ACHN (cell line): ENCODE results near the gene AOAH.
A peak's percentile ranks its signal among the peaks of the same experiment; 100 is the strongest.

ENCODE experiments used
- DNase-seq: peaks from one replicate; pipeline ENCODE4 v3.0.0-alpha.2; 2015
- in situ Hi-C: cut with HindIII; loops from 2 replicates; pipeline ENCODE4 v1.10.0; 2017; ENCODE audit warnings: low sequenced_read_pairs, low pct_ligation_motif_present, low pct_unique_long_range_greater_than_20kb

Gene AOAH

DNA sequence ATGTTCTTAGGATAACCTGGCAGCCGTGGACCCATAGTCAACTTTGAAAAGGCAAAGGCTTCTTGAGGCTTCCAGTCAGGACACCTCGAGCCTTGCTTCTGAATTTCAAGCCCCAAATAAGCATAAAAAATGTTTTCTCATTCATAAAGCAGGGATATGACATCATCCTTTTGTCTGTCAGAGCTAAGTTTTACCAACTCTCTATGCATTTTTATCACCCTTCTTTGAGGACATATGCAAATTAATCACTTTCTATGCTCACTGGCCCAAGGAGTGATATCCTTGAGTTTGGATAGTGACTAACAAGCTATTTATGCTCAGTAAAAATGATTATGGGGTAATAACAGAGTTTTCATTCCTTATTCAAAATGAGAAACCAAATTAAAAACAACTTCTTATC lies 175.3 kb downstream of the AOAH start:
- no peak for DNase-seq
- in situ Hi-C loops, result no loop called here

DNA sequence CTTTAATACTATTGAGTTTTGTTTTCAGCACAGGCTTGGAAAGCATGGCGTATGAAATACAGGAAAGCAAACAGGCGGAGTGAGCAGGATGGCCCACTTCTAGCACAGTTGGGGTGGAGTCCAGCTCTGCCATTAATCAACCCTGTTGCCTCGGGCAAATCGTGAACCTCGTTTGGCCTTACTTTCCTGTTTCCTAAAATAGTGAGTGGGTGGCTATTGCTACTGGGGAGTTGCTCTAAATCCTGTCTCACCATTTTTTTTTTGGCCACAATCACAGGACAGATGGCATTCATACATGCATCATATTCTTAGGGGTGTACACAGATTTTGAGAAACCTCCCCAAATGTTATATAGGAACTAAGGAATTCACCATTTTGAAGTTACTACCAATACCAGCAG lies 176.9 kb downstream of the AOAH start:
- no peak for DNase-seq
- in situ Hi-C loops, result no loop called here

DNA sequence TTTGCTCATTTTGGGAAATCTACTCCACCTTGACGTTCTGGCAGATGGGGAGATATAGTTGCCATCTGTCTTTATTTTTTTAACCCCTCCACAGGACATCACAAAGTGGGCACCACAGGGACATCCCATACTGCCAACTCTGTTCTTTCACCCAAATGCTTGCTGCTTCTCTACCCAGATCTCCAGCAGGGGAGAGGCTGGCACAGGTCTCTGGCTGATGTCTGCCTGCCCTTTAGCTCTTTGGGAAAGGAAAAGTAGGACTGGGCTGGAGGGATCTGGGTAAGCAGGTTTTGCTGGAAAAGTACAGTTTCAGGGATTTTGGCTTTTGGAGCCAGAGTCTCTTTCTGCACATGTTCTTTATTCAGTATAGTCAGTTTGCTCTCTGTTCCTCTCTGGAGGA lies 178.0 kb downstream of the AOAH start:
- DNase-seq, result no peak
- in situ Hi-C loops, result no loop called here

DNA sequence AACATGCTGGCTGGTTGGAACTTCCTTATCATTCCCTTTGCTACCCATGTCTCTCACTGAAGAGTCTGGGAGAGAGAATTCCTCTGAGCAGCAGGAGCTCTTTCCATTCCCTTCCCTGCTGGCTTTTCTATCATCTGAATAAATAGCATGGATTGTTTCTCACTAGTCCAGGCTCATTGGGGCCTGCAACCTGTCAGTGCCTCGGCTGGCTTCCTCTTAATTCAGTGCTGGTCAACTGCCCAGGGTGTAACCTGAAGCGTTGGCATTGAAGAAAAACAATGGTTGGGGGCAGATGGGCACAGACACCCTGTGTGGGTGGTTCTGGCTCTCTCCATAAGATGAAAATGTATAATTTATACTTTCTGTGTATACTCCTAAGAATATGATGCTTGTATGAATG lies 179.0 kb downstream of the AOAH start:
- no peak for DNase-seq
- in situ Hi-C loops, result no loop called here

DNA sequence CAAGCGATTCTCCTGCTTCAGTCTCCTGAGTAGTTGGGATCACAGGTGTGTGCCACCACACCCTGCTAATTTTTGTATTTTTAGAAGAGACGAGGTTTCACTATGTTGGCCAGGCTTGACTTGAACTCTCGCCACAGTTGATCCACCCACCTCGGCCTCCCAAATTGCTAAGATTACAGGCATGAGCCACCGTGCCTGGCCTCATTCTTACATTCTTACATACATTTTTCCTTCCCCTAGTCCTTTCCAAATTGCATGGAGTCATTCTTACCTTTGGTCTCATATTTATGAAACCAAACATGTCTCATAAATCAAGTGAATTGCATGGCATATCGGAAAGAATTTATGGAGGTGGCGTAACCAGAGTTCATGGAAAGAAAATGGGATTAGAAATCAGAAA lies 186.2 kb downstream of the AOAH start:
- DNase-seq, result no peak

DNA sequence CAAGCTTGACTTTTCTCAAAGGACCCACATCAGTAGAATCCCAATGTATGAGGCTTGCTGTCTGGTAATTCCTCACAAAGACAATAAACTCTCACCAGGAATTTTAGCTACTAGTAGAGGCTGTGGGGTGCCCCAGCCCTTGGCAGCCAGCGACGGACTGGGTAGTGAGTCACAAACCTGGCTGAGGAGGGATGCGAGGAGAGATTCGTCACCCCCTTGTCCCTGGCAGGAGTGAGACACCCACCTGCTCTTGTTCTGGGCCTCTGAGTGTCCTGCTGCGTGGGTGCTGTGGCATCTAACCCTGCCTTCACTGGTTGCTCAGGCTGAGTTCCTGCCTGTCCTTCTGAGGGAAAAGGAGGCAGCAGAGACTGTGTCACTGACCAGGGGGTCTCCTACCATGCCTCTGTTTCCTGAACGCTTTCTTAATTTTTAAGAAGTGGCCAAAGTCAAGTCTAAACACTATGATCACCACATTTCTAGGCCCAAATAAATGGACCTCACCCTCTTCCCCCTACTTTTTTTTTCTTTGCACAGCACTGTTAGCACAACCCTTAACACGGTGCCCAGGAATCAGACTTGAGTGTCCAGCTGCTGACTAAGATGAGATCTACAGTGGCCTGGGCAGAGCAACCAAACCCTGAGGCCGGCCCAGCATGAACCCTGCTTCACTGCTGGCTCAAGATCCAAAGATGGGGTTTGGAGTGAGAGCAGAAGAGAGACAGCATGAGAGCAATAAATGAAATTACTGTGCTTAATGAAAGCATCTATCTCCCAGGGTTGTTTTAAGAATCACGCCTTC lies 188.2 kb downstream of the AOAH start:
- DNase-seq, result peak; percentile 61
- in situ Hi-C loops, result no loop called here

More for the DNA sequence above, 186.2 kb downstream of the AOAH start:
- in situ Hi-C loops, result no loop called here

DNA sequence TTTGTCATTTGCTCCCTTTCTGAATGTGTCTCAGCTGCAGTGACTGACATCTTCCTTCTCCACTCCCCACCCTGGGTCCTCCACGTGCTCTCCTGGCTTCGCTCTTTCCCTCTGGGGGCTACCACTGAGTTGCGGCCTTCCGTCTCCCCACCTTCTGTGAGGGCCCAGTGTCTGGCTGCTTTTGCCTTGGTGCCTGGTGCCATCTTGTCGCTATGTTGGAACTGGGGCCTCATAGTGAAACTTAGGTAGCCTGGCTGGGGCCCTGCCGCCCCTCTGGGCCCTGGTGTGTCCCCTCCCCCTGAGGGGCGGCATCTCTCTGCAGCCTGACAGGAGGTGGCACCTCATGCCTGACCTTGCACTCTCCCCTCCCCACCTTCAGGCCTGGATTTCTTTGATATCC lies 190.6 kb downstream of the AOAH start:
- no peak for DNase-seq
- in situ Hi-C loops, result no loop called here

DNA sequence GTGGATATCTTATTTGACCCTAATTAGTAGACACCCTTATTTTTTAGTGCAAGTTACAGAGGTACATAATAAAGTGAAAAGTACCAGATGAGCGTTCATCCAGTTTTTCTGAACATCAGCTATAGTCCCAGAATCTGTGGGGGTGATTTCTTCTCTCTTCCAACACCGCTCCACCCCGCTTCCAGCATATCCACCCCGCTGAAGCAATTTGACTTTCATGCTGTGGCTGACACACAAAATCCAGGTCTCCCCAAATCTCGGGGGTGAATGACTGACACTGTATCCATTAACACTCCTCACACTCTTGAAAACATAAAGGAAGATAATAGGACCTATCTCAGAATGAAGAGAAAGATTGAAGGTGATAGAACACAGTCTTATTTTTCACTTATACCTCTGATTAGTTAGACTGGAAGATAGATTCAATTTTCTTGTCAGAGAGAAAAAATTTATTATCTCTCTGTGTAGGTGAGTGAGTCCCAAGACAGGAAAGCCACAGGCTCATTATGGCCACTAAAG lies 191.3 kb downstream of the AOAH start:
- no peak for DNase-seq
- in situ Hi-C loops, result no loop called here

DNA sequence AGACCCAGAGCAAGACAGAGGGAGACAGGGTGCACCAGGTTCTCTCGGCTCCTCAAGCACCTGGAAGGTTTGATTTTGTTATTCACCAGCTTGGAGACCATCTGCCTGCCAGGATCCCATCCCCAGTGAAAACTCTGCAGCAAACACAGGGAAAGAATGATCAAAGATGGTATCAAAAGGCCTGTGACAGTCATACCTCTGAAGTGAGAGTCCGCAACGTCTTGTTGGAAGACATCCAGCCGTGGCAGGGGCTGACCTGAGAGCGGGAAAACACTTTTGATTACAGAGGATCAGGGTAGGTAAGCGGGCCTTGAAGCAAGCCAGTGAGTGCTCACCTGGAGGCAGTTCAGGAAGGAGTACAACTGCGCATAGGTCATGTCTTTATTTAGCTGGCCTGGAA lies 192.3 kb downstream of the AOAH start:
- in situ Hi-C loops, result no loop called here
- DNase-seq, result no peak

DNA sequence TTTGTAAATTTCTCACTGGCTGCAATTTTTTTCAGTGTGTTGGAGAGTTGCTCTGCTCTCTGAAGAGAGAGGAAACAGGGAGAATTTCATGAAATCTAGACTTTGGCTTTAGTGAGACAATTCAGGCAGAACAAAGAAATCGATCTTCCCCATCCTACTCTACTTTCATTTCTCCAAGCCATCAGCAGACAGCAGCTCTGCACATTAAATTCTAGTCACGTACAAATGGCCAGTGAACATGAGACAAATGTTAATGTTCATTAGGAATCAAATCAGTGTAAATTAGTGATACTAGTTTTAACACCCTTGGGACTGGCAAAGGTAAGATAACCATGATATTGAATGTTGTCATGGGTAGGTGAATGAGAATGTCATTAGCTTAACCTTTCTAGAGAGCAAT lies 193.8 kb downstream of the AOAH start:
- DNase-seq, result no peak
- in situ Hi-C loops, result no loop called here

DNA sequence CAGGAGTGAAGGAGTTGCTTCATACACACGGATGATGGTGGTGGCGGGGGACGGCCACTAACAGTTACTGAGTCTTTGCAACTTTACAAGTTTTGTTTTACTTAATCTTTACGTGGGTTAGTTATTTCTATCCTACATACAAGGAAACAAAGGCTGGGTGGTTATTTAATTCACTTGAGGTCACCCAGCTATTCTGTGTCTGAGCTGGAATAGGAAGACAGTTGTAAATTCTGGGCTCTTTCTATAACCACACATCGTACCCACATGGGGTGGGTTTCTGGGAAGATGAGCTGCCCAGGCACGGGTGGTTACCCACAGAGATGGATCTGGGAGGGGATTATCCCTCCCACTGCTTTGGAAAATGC lies 196.8 kb downstream of the AOAH start:
- in situ Hi-C loops, result no loop called here
- no peak for DNase-seq

DNA sequence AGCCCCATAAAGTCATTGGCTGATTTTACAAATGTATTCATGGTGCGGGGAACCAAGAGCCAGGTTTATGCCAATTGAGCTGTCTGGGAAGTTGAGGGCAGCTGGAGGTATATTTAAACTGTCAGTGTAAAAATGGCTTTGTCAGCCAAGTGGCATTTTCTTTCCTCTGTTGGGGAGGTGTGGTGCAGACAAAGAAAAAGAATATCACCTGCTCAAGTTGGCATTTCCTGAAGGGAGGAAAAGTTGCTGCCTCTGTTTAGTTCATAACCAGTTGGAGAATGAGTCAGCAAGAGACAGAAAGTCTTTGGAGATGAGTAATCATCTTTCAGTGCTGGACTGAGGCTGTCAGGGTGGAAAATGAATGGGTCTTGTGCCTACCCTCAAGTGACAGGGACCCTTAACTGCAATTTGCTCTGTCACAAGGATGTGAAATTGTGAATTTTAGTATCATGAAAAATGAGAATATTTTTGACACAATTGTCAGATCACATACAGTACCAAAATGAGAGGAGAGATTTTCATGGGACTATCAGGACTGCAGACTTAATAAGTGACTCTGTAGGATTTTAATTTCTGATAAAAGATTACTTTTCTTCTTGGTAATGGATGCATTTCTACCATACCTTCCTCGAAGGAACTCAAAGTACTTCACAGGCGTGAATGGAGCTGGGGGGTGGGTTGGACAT lies 197.3 kb downstream of the AOAH start:
- peak; percentile 89 for DNase-seq
- in situ Hi-C loops, result no loop called here

DNA sequence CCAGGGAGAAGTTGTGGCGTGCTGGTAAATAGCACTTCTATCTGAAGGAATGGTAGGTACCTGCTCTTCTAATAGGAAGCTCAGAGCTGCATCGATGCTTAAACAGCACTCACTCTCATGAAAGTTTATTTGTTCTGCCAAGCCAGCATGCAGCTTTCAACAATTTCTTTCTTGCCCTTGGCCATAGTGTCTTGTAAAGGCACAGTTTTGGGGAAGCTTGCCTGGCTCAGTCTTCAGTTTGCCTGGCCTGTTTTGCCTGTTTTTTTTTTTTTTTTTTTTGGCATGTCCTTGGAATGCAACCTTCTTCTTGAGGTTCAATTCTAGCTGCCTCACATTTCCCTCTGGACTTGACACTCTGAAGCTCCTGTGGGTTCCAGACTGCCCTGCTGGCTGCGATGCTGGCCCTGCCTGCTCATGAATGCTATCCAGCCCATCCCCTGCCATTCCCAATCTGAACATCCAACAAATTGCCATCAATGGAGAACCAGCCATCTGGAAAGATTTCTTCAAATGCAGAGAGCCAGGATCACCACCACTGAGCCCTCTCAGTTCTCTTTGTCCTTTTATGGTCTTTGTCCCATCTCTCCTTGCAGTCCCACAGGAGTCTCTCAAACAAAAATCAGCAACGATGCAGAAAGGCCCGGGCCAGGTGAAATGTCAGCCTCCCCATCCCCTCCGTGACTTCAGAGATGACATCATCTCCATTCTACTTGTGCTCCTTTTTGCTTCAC lies 200.8 kb downstream of the AOAH start:
- no peak for DNase-seq
- in situ Hi-C loops, result no loop called here

DNA sequence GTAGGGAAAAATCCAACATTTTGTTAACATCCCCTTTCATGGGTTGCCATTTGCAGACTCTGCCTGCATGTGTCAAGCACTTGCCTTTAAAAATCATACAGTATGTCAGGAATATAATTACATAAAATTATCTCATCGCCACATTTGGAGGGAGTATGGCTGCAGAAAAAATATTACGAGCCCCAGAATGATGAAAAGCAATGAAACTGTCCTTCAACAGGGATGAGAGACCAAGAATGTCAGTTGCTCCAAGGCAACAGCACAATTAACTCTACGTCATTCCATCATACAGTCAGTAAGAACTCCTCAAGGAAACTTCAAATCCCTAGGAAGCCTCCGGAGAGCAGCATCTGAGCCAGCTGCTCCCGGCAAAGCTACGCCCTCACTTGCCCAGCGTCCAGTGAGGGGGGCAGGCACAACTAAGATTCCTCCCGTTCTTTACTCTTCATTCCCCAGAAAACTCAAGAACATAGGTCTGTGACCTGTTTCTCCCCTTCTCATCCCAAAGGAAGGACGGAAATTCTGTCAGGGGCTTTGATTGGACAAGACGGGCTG lies 201.8 kb downstream of the AOAH start:
- in situ Hi-C loops, result no loop called here
- no peak for DNase-seq

DNA sequence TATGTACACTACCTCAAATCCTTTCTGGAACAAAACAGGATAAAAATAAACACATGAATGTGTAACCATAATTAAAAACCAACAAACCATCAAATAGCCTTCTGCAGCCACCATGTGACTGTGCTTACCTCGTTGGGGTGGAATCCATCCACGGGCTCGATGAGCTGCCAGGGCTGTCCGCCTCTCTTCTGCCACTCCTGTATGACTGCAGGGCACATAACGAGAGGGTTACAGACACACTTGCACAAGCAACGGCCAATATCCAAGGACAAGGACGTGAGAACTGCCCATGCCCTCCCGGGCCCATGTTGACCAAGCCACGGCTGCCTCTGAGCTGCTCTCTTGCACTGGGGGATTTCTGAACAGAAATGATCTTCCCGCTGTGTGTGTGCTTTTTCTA lies 202.4 kb downstream of the AOAH start:
- no peak for DNase-seq
- in situ Hi-C loops, result no loop called here

DNA sequence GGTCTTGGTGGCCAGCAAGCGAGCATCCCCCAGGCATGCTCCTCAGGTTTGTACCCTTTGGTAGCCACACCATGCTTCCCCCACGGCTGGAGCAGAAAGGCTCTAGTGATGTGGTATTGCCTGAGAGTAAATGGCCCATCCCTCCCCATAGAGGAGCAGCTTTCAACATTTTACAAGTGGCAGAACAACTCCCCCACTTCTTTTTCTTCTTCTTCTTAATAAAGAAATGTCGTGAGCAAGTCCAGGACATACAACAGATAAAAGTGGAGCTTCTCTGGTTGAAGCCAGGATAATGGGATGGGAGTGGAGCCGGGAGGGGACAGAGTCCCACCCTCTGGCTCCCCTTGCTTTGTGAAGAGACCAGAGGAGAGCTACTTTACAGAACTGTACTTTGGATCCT lies 203.2 kb downstream of the AOAH start:
- in situ Hi-C loops, result no loop called here
- no peak for DNase-seq

DNA sequence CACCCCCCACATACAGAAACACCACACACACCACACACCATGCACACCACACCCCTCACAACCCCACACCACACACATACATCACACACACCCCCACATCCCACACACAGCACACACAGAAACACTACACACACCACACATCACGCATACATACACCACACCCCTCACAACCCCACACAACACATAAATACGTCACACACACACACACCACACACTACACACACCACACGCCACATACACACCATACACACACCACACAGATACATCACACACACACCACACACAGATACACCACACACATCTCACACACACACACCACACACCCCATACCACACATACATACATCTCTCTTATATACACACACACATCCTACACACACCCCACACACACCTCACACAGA lies 208.4 kb downstream of the AOAH start:
- no peak for DNase-seq
- in situ Hi-C loops, result no loop called here

DNA sequence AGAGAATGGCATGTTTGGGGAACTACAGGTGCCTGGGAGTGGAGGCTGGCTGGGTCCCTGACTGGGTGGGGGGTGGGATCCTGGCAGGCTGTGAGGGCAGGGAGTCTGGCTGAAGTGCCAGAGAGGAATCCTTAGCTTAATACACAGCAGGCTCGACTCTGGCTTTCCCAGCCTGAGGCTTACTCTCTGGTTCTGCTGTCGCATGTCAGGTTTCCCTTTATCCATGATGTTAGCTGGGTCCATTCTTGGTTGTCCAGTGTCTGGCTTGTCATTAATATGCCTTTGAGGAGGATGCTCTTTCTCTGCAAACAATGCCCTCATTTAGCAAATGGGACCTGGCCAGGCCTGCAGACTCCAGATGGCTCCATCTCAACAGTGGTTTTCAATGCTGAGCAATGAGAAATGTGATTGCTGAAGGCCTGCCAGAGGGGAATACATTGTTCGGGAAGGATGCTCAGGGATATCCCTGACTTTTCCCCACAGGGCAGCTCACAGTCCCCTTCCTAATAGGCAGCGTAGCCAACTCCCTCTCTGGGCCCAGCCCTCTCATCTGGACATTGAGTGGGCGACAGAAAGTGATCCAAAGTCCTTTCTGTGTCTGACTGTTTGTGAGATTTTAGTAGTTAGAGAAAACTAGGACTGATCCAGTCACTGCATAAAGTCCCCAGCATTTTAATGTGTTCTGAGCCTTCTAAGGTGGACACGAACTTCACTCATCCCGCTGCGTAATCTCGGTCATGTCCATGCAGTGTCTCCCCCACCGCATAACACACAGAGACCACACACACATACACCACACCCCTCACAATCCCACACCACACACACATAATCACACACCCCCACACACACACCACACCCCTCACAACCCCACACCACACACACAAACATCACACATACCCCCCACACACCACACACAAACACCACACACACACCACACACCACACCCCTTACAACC lies 209.7 kb downstream of the AOAH start:
- in situ Hi-C loops, result no loop called here
- no peak for DNase-seq
